ENCODE measurements around the gene WDR37. TPM values are rescaled to one million over a fixed set of nuclear protein-coding genes. Genes with fewer than 3 reads are reported as not detected.

Gene WDR37
- polyA plus RNA-seq, 1 of the 3 experiments (the other 2 are of a cell fraction) = 11.9 TPM

DNA sequence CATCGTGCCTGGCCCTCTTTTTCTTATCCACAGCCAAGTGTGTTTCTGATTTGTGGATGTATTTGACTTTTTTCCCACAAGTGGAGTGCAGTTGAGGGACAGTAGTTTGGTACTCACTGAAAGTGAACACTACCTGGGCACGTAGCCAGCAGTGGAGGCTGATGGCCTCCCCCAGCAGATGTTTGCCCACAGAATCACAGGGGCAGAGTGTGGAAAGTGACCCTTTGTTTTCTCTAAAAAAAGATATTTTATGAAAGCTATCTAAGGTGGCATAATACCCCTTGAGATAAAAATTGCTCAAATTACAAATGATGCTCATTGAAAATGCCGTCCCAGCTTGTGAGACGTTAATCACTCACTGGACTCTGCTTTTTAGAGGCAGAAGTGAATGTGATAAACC, 29.1 kb downstream of the WDR37 start:
- H3K36me3 ChIP-seq (replicated peaks in 1 of 2; ENCODE audit: control insufficient read depth in 1 of 2, insufficient read depth in 2 of 2, low read length in 1 of 2) = peaks cover 35 to 86% of the 10 kb centered on the region in 2 experiments
- WGBS (ENCODE audit: low lambda C conversion rate) = 96% methylated on average over 4 of the region's 4 CpGs
- H3F3A ChIP-seq (replicated peaks; ENCODE audit: insufficient read depth) = no peaks in the 10 kb centered on the region
- H2AFZ ChIP-seq (ENCODE audit: low read depth) = no peak overlapping the region
- H4K20me1 ChIP-seq (ENCODE audit: insufficient read depth) = no peaks in the 10 kb centered on the region
- H3K4me2 ChIP-seq = no peak overlapping the region
- H3K4me3 ChIP-seq (ENCODE audit: low read depth in 2 of 2, low read length in 1 of 2) = no peak overlapping the region
- H3K27me3 ChIP-seq (ENCODE audit: insufficient read depth) = no peaks in the 10 kb centered on the region
- no peaks in the 10 kb centered on the region for H3K9me3 ChIP-seq
- H3K4me1 ChIP-seq (ENCODE audit: control insufficient read depth in 1 of 2, insufficient read depth in 2 of 2, low read depth in 1 of 2, low read length in 1 of 2) = no peaks in the 10 kb centered on the region; a peak in 1 of 4 replicates
- no peak for TF ChIP-seq EP300 (IDR thresholded peaks at IDR 0.05; ENCODE audit: borderline replicate concordance in 1 of 2, low read depth in 1 of 2, low read length in 1 of 2)
- no peak for TF ChIP-seq SIN3A (IDR thresholded peaks at IDR 0.05; ENCODE audit: borderline replicate concordance, low read depth, low read length)
- TF ChIP-seq, protein P1, sequence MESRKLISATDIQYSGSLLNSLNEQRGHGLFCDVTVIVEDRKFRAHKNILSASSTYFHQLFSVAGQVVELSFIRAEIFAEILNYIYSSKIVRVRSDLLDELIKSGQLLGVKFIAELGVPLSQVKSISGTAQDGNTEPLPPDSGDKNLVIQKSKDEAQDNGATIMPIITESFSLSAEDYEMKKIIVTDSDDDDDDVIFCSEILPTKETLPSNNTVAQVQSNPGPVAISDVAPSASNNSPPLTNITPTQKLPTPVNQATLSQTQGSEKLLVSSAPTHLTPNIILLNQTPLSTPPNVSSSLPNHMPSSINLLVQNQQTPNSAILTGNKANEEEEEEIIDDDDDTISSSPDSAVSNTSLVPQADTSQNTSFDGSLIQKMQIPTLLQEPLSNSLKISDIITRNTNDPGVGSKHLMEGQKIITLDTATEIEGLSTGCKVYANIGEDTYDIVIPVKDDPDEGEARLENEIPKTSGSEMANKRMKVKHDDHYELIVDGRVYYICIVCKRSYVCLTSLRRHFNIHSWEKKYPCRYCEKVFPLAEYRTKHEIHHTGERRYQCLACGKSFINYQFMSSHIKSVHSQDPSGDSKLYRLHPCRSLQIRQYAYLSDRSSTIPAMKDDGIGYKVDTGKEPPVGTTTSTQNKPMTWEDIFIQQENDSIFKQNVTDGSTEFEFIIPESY (IDR thresholded peaks at IDR 0.05; ENCODE audit: borderline replicate concordance, low read depth) = no peak
- TF ChIP-seq, protein P2, sequence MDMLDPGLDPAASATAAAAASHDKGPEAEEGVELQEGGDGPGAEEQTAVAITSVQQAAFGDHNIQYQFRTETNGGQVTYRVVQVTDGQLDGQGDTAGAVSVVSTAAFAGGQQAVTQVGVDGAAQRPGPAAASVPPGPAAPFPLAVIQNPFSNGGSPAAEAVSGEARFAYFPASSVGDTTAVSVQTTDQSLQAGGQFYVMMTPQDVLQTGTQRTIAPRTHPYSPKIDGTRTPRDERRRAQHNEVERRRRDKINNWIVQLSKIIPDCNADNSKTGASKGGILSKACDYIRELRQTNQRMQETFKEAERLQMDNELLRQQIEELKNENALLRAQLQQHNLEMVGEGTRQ (IDR thresholded peaks at IDR 0.05; ENCODE audit: borderline replicate concordance, low read depth, low read length) = no peak
- TF ChIP-seq CHD2 (IDR thresholded peaks at IDR 0.05; ENCODE audit: low read length, partially characterized antibody) = no peak
- TF ChIP-seq, protein P3, sequence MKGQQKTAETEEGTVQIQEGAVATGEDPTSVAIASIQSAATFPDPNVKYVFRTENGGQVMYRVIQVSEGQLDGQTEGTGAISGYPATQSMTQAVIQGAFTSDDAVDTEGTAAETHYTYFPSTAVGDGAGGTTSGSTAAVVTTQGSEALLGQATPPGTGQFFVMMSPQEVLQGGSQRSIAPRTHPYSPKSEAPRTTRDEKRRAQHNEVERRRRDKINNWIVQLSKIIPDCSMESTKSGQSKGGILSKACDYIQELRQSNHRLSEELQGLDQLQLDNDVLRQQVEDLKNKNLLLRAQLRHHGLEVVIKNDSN (IDR thresholded peaks at IDR 0.05; ENCODE audit: borderline replicate concordance, low read depth) = no peak
- no peak for TF ChIP-seq POLR2AphosphoS5 (IDR thresholded peaks at IDR 0.05; ENCODE audit: low read depth, low read length)
- TF ChIP-seq JUND (IDR thresholded peaks at IDR 0.05) = no peak
- TF ChIP-seq SMC3 (IDR thresholded peaks at IDR 0.05; ENCODE audit: low read depth, low read length) = no peak
- TF ChIP-seq ELF1 (IDR thresholded peaks at IDR 0.05) = no peak
- no peak for TF ChIP-seq YY1 (IDR thresholded peaks at IDR 0.05; ENCODE audit: low read depth)
- TF ChIP-seq TCF12 (IDR thresholded peaks at IDR 0.05) = no peak
- no peak for TF ChIP-seq RFX5 (IDR thresholded peaks at IDR 0.05; ENCODE audit: low read length)
- no peak for TF ChIP-seq RCOR1 (IDR thresholded peaks at IDR 0.05; ENCODE audit: low read length)
- TF ChIP-seq, protein P4, sequence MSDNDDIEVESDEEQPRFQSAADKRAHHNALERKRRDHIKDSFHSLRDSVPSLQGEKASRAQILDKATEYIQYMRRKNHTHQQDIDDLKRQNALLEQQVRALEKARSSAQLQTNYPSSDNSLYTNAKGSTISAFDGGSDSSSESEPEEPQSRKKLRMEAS (IDR thresholded peaks at IDR 0.05; ENCODE audit: low read depth) = no peak
- TF ChIP-seq RXRA (IDR thresholded peaks at IDR 0.05; ENCODE audit: borderline replicate concordance, low read depth) = no peak
- no peak for TF ChIP-seq TAF1 (IDR thresholded peaks at IDR 0.05; ENCODE audit: borderline replicate concordance, low read depth, low read length)
- no peak for DNase-seq
- CTCF ChIA-PET = no interaction called here
- no peak overlapping the region for H3K27ac ChIP-seq (ENCODE audit: low read depth in 2 of 2, low read length in 1 of 2)
- H3K79me2 ChIP-seq (ENCODE audit: insufficient read depth) = no peaks in the 10 kb centered on the region
- H3K9ac ChIP-seq = no peak overlapping the region
- POLR2A ChIA-PET = no interaction called here
- no peaks in the 10 kb centered on the region for H3K9me2 ChIP-seq
